Ovary (tissue), 9 donors: Measurements from ENCODE around the gene MRFAP1. TPM values are rescaled to one million over a fixed set of nuclear protein-coding genes. Genes with fewer than 3 reads are reported as not detected.

ENCODE experiments used
- DNase-seq, 5 donors: peaks; one replicate each; pipeline ENCODE4 v3.0.0-alpha.2; 2019 to 2020
- H3K27ac ChIP-seq, 2 donors: fragments of 200-600 bp; one replicate each; pipeline versions ENCODE4 v1.5.1 to v1.8.0; 2019 to 2022
- H3K27me3 ChIP-seq: fragments of 200-600 bp; one replicate; pipeline ENCODE4 v1.8.0; 2022
- H3K36me3 ChIP-seq: fragments of 200-600 bp; sonication (generic); one replicate; pipeline ENCODE4 v1.5.1; 2019
- H3K4me1 ChIP-seq: one replicate; pipeline ENCODE4 v1.8.1; 2013; ENCODE audit warnings: mild to moderate bottlenecking, moderate library complexity; ENCODE audit not compliant: insufficient read depth
- H3K4me3 ChIP-seq: fragments of 200-600 bp; sonication (generic); one replicate; pipeline ENCODE4 v1.5.1; 2017
- H3K9me3 ChIP-seq, 2 donors: fragments of 200-600 bp in 1 of 2; sonication (generic) in 1 of 2; one replicate each; pipeline versions ENCODE4 v1.5.1 to v1.8.1; 2013 to 2019; ENCODE audit warnings: mild to moderate bottlenecking in 1 of 2, moderate library complexity in 1 of 2
- EP300 ChIP-seq: sonication (generic); formaldehyde crosslinking; IDR thresholded peaks from one replicate; pipeline ENCODE4 v1.6.1; 2017; ENCODE audit warnings: antibody characterized with exemption
- POLR2A ChIP-seq: fragments of 450-650 bp; IDR thresholded peaks from one replicate; pipeline ENCODE4 v1.6.1; 2017; ENCODE audit warnings: antibody characterized with exemption, mild to moderate bottlenecking, moderate library complexity
- WGBS, 3 donors: extraction: QIAGEN DNeasy Blood & Tissue Kit in 1 of 3; methylation state at CpG; one replicate each; pipeline versions ENCODE4 v1.1.5 to v1.1.7; 2013 to 2017; 5-methylcytosine and 5-hydroxymethylcytosine counted together
- intact Hi-C, 4 donors: fragments of 100-400 bp; cut with DNase I; formaldehyde crosslinking; loops; one replicate each; pipeline versions ENCODE4 v1.11.0 to v1.15.1; 2022 to 2023
- polyA plus RNA-seq, 2 donors: library from polyadenylated mRNA; stranded (reverse); fragments of 200-250 nt in 1 of 2; fragments of 350-450 nt in 1 of 2; fragmentation: Illumina TruSeq in 1 of 2; extraction: RNeasy Lipid Tissue Mini Kit (QIAGEN cat#74804) in 1 of 2; gene quantifications; one replicate each; pipeline ENCODE4 v1.2.3, GENCODE V29; 2013 to 2014
- total RNA-seq, 7 donors: library from RNA; depleted of rRNA in 2 of 7; stranded (reverse); fragments of >200 nt in 2 of 7; fragmentation: NEBNext Ultra II Directional in 3 of 7; extraction: Animal tissue kit (Norgen Biotek cat#: 25700) in 3 of 7; gene quantifications; one replicate each; pipeline versions ENCODE4 v1.1.0 to v1.2.4, GENCODE V29; 2016 to 2023
- TF ChIP-seq, protein P1 (sequence below), 3 donors: fragments of 450-650 bp in 2 of 3; fragments of 200-600 bp in 1 of 3; IDR thresholded peaks; one replicate each; pipeline versions ENCODE4 v1.5.1 to v1.8.0; 2016 to 2022; ENCODE audit warnings: antibody characterized with exemption in 3 of 3, mild to moderate bottlenecking in 1 of 3
- donor health status: DM: no; HTN: no; CAD: no; lungs with moderate emphysema.
- donor health status: DM: no; HTN: no; CAD: no.
- donor health status: Bipolar disorder and iron deficiency.
- donor health status: DM: yes; HTN: yes; CAD: no.
- donor health status: DM: no; HTN: no; CAD: no.
- donor health status: DM: yes; HTN: yes; CAD: no.

Gene MRFAP1
- total and polyA plus RNA-seq, 9 donors: 154 to 367 (median 324) TPM

DNA sequence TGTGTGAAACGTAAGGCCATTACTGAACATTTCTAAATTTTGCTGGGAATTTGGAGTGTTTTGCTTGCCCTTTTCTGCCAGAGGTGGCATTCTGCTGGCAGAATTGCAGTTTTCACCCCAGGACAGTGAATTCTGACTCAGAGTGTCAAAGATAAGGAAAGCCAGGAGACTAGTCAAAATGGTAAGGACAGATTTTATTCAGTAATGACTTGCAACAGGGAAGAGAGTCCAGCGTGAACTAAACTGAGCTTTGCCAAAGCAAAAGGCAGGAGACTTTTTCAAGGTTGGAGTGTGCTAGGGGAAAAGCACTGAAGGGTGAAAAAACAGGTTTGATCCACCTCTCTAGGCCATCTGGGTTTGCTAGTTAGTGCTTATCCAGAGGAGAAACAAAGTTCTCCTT lies 19.4 kb downstream of the MRFAP1 start:
- Histone ChIP-seq H3K27me3 (no peaks in the 10 kb centered on the region), H3K27ac (no peak overlapping the region), H3K4me3 (no peak overlapping the region), H3K9me3 (no peaks in the 10 kb centered on the region), H3K4me1 (peaks cover 2% of the 10 kb centered on the region), H3K36me3 (no peaks in the 10 kb centered on the region)
- TF ChIP-seq, protein P1, sequence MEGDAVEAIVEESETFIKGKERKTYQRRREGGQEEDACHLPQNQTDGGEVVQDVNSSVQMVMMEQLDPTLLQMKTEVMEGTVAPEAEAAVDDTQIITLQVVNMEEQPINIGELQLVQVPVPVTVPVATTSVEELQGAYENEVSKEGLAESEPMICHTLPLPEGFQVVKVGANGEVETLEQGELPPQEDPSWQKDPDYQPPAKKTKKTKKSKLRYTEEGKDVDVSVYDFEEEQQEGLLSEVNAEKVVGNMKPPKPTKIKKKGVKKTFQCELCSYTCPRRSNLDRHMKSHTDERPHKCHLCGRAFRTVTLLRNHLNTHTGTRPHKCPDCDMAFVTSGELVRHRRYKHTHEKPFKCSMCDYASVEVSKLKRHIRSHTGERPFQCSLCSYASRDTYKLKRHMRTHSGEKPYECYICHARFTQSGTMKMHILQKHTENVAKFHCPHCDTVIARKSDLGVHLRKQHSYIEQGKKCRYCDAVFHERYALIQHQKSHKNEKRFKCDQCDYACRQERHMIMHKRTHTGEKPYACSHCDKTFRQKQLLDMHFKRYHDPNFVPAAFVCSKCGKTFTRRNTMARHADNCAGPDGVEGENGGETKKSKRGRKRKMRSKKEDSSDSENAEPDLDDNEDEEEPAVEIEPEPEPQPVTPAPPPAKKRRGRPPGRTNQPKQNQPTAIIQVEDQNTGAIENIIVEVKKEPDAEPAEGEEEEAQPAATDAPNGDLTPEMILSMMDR (IDR thresholded peaks at IDR 0.05): no peak
- WGBS, 3 donors: 78 to 89% (median 87%) methylated on average over 2 of the region's 2 CpGs
- intact Hi-C loops: no loop called here
- no peak for DNase-seq

GRCh38 chr4:6660430-6660829 lies 19.9 kb downstream of the MRFAP1 start:
- intact Hi-C loops: no loop called here
- H3K9me3 ChIP-seq: no peaks in the 10 kb centered on the region
- H3K4me3 ChIP-seq: no peak overlapping the region
- 87 to 94% (median 88%) methylated on average over 3 of the region's 3 CpGs for WGBS, 3 donors
- no peak for DNase-seq
- H3K36me3 ChIP-seq: no peaks in the 10 kb centered on the region
- H3K27me3 ChIP-seq: no peaks in the 10 kb centered on the region
- no peak overlapping the region for H3K27ac ChIP-seq
- TF ChIP-seq EP300 (no peak), POLR2A (no peak)
- TF ChIP-seq, protein P1 (IDR thresholded peaks at IDR 0.05): no peak
- H3K4me1 ChIP-seq: peaks cover 4% of the 10 kb centered on the region

DNA sequence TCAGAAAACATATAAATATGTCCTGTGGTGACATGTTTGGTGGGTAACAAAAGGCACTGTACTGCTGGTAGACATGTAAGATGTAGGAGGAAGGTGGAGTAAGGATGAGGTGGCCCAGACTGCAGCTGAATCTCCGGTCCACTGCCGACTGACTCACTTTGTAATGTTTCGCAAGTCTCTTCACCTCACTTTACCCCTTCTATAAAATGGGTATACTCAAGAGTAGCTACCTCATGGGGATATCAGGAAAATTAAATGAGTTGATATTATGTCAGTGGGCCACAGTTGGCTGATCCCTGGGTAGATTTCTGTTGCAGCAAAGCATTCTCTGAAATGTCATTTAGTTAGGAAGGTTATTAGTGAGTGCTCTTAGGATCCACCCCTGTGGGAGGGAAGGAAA lies 22.1 kb downstream of the MRFAP1 start:
- TF ChIP-seq, protein P1 (IDR thresholded peaks at IDR 0.05): no peak
- TF ChIP-seq EP300: no peak
- no peak for TF ChIP-seq POLR2A
- intact Hi-C loops: no loop called here
- Histone ChIP-seq H3K36me3 (no peaks in the 10 kb centered on the region), H3K27ac (no peak overlapping the region), H3K4me3 (no peak overlapping the region), H3K9me3 (no peaks in the 10 kb centered on the region), H3K27me3 (no peaks in the 10 kb centered on the region), H3K4me1 (peaks cover 4% of the 10 kb centered on the region)
- WGBS, 3 donors: 89 to 97% (median 96%) methylated on average over 3 of the region's 3 CpGs
- no peak for DNase-seq

DNA sequence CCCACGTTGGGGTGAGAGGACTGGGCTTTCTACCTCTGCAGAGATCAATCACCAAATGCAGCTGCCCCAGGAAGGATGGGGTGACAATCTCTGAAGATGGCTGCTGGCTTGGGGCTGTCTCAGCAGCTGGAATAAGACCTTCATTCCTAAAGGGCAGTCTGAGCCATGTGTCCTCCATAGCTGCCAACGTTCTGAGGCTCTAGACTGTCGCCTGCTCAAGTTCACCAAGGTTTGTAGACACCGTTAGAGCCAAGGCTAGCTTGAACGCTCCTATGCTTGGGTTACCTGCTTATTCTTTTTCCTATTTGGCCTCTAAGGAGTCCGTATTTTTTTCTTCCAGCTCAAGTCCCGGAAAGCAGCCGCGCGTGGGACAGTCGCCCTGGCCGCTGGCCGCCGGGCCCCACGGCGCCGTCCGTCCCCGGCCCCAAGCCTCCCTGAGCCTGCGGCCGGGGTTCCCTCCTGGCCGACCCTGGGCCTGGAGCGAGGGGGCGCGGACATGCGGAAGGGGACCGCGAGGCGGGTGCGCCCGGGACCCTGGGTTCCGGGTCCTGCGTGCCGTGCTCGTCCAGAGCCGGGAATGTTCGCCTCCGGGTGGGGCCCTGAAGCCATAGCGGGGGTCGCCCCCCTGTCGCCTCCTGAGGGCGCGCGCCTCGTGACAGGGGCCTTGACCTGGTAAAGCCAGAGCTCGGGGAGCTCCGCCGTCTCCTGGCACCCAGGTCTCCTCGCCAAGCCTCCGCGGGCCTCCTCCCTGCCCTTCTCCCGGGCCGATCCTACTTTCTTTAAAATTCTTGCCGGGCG lies 23.3 kb downstream of the MRFAP1 start:
- peak in 1 of 5 donors; percentile 52 for DNase-seq
- 10 to 21% (median 14%) methylated on average over 28 to 55 of the region's 55 CpGs for WGBS, 3 donors
- no peaks in the 10 kb centered on the region for H3K36me3 ChIP-seq
- H3K4me1 ChIP-seq: peaks cover 4% of the 10 kb centered on the region
- peak overlapping the region; percentile 29 for H3K4me3 ChIP-seq
- TF ChIP-seq, protein P1 (IDR thresholded peaks at IDR 0.05): no peak
- no peak for TF ChIP-seq POLR2A
- no peak for TF ChIP-seq EP300
- no peaks in the 10 kb centered on the region for H3K27me3 ChIP-seq
- H3K27ac ChIP-seq: no peak overlapping the region
- H3K9me3 ChIP-seq: no peaks in the 10 kb centered on the region
- intact Hi-C loops: no loop called here
